GM18907 (cell line): ENCODE data around the gene C4orf50.

ENCODE experiments used
- ATAC-seq: cut with Tn5 transposase; IDR thresholded peaks from one replicate; pipeline ENCODE4 v1.9.1; 2021; ENCODE audit warnings: mild to moderate bottlenecking, moderate library complexity; ENCODE audit not compliant: unreplicated experiment

Gene C4orf50

GRCh38 chr4:6018331-6018730, at the start of gene C4orf50:
C4orf50 (minus strand) TSS chr4:6018431.
- no peak for ATAC-seq

GRCh38 chr4:6065934-6066590, 47.8 kb upstream of the C4orf50 start:
- no peak for ATAC-seq

- no peak for ATAC-seq
These were observed 46.9 kb upstream of the C4orf50 start for GRCh38 chr4:6065166-6065565.

GRCh38 chr4:6064383-6064782, 46.2 kb upstream of the C4orf50 start:
- no peak for ATAC-seq

- no peak for ATAC-seq
These were observed 45.5 kb upstream of the C4orf50 start for GRCh38 chr4:6063684-6064083.

- no peak for ATAC-seq
These were observed 43.9 kb upstream of the C4orf50 start for GRCh38 chr4:6062133-6062532.

GRCh38 chr4:6059375-6059805, 41.2 kb upstream of the C4orf50 start:
- ATAC-seq = no peak

GRCh38 chr4:6058531-6059374, 40.5 kb upstream of the C4orf50 start:
- ATAC-seq = no peak

- ATAC-seq = no peak
These were observed 38.9 kb upstream of the C4orf50 start for GRCh38 chr4:6056976-6057766.

- ATAC-seq = no peak
These were observed 37.2 kb upstream of the C4orf50 start for GRCh38 chr4:6055436-6055835.

- no peak for ATAC-seq
These were observed 36.8 kb upstream of the C4orf50 start for GRCh38 chr4:6055030-6055429.

- no peak for ATAC-seq
These were observed 36.1 kb upstream of the C4orf50 start for GRCh38 chr4:6054162-6054922.

- ATAC-seq = no peak
These were observed 34.4 kb upstream of the C4orf50 start for GRCh38 chr4:6052679-6053078.

GRCh38 chr4:6050551-6050950, 32.3 kb upstream of the C4orf50 start:
- no peak for ATAC-seq

- ATAC-seq = no peak
These were observed 31.8 kb upstream of the C4orf50 start for GRCh38 chr4:6049985-6050384.

- ATAC-seq = no peak
These were observed 31.0 kb upstream of the C4orf50 start for GRCh38 chr4:6049278-6049677.

- no peak for ATAC-seq
These were observed 30.3 kb upstream of the C4orf50 start for GRCh38 chr4:6048537-6048936.

- ATAC-seq = no peak
These were observed 29.0 kb upstream of the C4orf50 start for GRCh38 chr4:6047130-6047673.

- no peak for ATAC-seq
These were observed 28.4 kb upstream of the C4orf50 start for GRCh38 chr4:6046526-6047129.

- no peak for ATAC-seq
These were observed 26.6 kb upstream of the C4orf50 start for GRCh38 chr4:6044805-6045204.
